Parathyroid adenoma (tissue), 2 donors: Measurements from ENCODE around the gene SNX10.
A peak's percentile ranks its signal among the peaks of the same experiment; 100 is the strongest.

Experiments
- H2AFZ ChIP-seq: fragments of 300-600 bp; sonication (generic); one replicate; pipeline ENCODE4 v1.7.0; 2017; ENCODE audit warnings: antibody characterized with exemption, mild to moderate bottlenecking
- H3K27ac ChIP-seq: fragments of 300-600 bp; sonication (generic); one replicate; pipeline ENCODE4 v1.7.0; 2017
- H3K27me3 ChIP-seq: fragments of 300-600 bp; sonication (generic); one replicate; pipeline ENCODE4 v1.7.0; 2017; ENCODE audit warnings: low read length; ENCODE audit not compliant: control insufficient read depth, insufficient read depth
- H3K36me3 ChIP-seq: fragments of 300-600 bp; sonication (generic); one replicate; pipeline ENCODE4 v1.7.0; 2017; ENCODE audit warnings: low read length; ENCODE audit not compliant: control insufficient read depth, insufficient read depth
- H3K4me1 ChIP-seq: fragments of 300-600 bp; sonication (generic); one replicate; pipeline ENCODE4 v1.7.0; 2017; ENCODE audit warnings: control low read depth
- H3K4me2 ChIP-seq: fragments of 300-600 bp; sonication (generic); one replicate; pipeline ENCODE4 v1.7.0; 2017; ENCODE audit warnings: low read length
- H3K4me3 ChIP-seq: fragments of 300-600 bp; sonication (generic); one replicate; pipeline ENCODE4 v1.7.0; 2017; ENCODE audit warnings: low read depth, low read length
- H3K79me2 ChIP-seq: fragments of 300-600 bp; sonication (generic); one replicate; pipeline ENCODE4 v1.7.0; 2017; ENCODE audit warnings: control low read depth
- H3K9ac ChIP-seq: fragments of 300-600 bp; sonication (generic); one replicate; pipeline ENCODE4 v1.7.0; 2017; ENCODE audit warnings: mild to moderate bottlenecking
- H3K9me3 ChIP-seq: fragments of 300-600 bp; sonication (generic); one replicate; pipeline ENCODE4 v1.7.0; 2017; ENCODE audit warnings: low read length; ENCODE audit not compliant: control insufficient read depth
- CTCF ChIP-seq: fragments of 300-600 bp; sonication (generic); IDR thresholded peaks from one replicate; pipeline ENCODE4 v1.7.0; 2017; ENCODE audit warnings: antibody characterized with exemption, mild to moderate bottlenecking
- donor health status: primary hyperparathyroidism.

The SNX10 gene

GRCh38 chr7:26398756-26399509, 107.3 kb downstream of the SNX10 start:
- H3K27ac ChIP-seq = peak overlapping the region; percentile 93
- H3K9ac ChIP-seq = peak overlapping the region; percentile 72
- H3K27me3 ChIP-seq = no peaks in the 10 kb centered on the region
- peaks cover 13% of the 10 kb centered on the region for H3K4me1 ChIP-seq
- peak overlapping the region; percentile 83 for H3K4me3 ChIP-seq
- no peaks in the 10 kb centered on the region for H3K36me3 ChIP-seq
- no peaks in the 10 kb centered on the region for H3K79me2 ChIP-seq
- peak overlapping the region; percentile 90 for H2AFZ ChIP-seq
- TF ChIP-seq CTCF = peak; percentile 44
- H3K9me3 ChIP-seq = no peaks in the 10 kb centered on the region
- H3K4me2 ChIP-seq = peak overlapping the region; percentile 94

- H3K27ac ChIP-seq = peak overlapping the region; percentile 93
- H3K4me1 ChIP-seq = peaks cover 13% of the 10 kb centered on the region
- H3K9me3 ChIP-seq = no peaks in the 10 kb centered on the region
- no peak overlapping the region for H3K9ac ChIP-seq
- peak overlapping the region; percentile 94 for H3K4me2 ChIP-seq
- no peaks in the 10 kb centered on the region for H3K27me3 ChIP-seq
- no peaks in the 10 kb centered on the region for H3K36me3 ChIP-seq
- H3K79me2 ChIP-seq = no peaks in the 10 kb centered on the region
- no peak for TF ChIP-seq CTCF
- H2AFZ ChIP-seq = peak overlapping the region; percentile 90
- H3K4me3 ChIP-seq = peak overlapping the region; percentile 83
These were observed 108.1 kb downstream of the SNX10 start for GRCh38 chr7:26399736-26400135.

GRCh38 chr7:26403640-26404039, 112.0 kb downstream of the SNX10 start:
- H2AFZ ChIP-seq = no peak overlapping the region
- no peak overlapping the region for H3K4me3 ChIP-seq
- no peak overlapping the region for H3K9ac ChIP-seq
- no peaks in the 10 kb centered on the region for H3K27me3 ChIP-seq
- no peaks in the 10 kb centered on the region for H3K36me3 ChIP-seq
- no peaks in the 10 kb centered on the region for H3K79me2 ChIP-seq
- no peaks in the 10 kb centered on the region for H3K9me3 ChIP-seq
- no peak for TF ChIP-seq CTCF
- no peak overlapping the region for H3K27ac ChIP-seq
- H3K4me2 ChIP-seq = no peak overlapping the region
- peaks cover 13% of the 10 kb centered on the region for H3K4me1 ChIP-seq

- no peak for TF ChIP-seq CTCF
- Histone ChIP-seq H3K27me3 (no peaks in the 10 kb centered on the region), H3K27ac (no peak overlapping the region), H3K4me3 (no peak overlapping the region), H3K4me2 (no peak overlapping the region), H3K9me3 (no peaks in the 10 kb centered on the region), H3K36me3 (no peaks in the 10 kb centered on the region), H3K9ac (no peak overlapping the region), H2AFZ (no peak overlapping the region), H3K79me2 (no peaks in the 10 kb centered on the region), H3K4me1 (peaks cover 8% of the 10 kb centered on the region)
These were observed 112.7 kb downstream of the SNX10 start for GRCh38 chr7:26404189-26404996.
